DND-41 (cell line): ENCODE measurements around the gene CTRB1.

ENCODE experiments used
- ATAC-seq: fragments of 200-7000 bp; cut with Tn5 transposase; 3 replicates; pipeline ENCODE4 v1.9.1; 2021; ENCODE audit warnings: low read depth; ENCODE audit not compliant: insufficient read depth
- DNase-seq: peaks from one replicate; pipeline ENCODE4 v3.0.0-alpha.2; 2020
- H2AFZ ChIP-seq: 2 replicates; pipeline ENCODE4 v1.6.0; 2012; ENCODE audit warnings: low read depth, low read length
- H3K27ac ChIP-seq: 2 replicates; pipeline ENCODE4 v1.5.1; 2012; ENCODE audit warnings: low read length, inconsistent platforms
- H3K27me3 ChIP-seq: fragments of 200-600 bp; sonication (generic); 2 replicates; pipeline ENCODE4 v1.6.0; 2012; ENCODE audit warnings: low read length, mild to moderate bottlenecking, inconsistent platforms; ENCODE audit not compliant: insufficient read depth, poor library complexity
- H3K36me3 ChIP-seq: 2 replicates; pipeline ENCODE4 v1.5.1; 2012; ENCODE audit warnings: low read length, inconsistent platforms; ENCODE audit not compliant: insufficient read depth
- H3K4me1 ChIP-seq: 2 replicates; pipeline ENCODE4 v1.5.1; 2012; ENCODE audit warnings: mild to moderate bottlenecking, low read length; ENCODE audit not compliant: insufficient read depth
- H3K4me2 ChIP-seq: 2 replicates; pipeline ENCODE4 v1.6.0; 2012; ENCODE audit warnings: mild to moderate bottlenecking, moderate library complexity, low read length, inconsistent platforms; ENCODE audit not compliant: insufficient read depth
- H3K4me3 ChIP-seq, 2 experiments: fragments of 200-600 bp in 1 of 2; shearing (Covaris generic) in 1 of 2; 2 replicates each; pipeline ENCODE4 v1.5.1; 2012 to 2016; ENCODE audit warnings: inconsistent platforms in 2 of 2, low read length in 2 of 2, mild to moderate bottlenecking in 2 of 2, low read depth in 1 of 2, moderate library complexity in 1 of 2
- H3K79me2 ChIP-seq: 2 replicates; pipeline ENCODE4 v1.6.0; 2012; ENCODE audit warnings: low read length, inconsistent platforms; ENCODE audit not compliant: insufficient read depth
- H3K9ac ChIP-seq: 2 replicates; pipeline ENCODE4 v1.6.0; 2012; ENCODE audit warnings: low read depth, mild to moderate bottlenecking, inconsistent platforms, low read length, moderate library complexity
- H3K9me3 ChIP-seq: 2 replicates; pipeline ENCODE4 v1.5.1; 2012; ENCODE audit warnings: low read length, moderate library complexity, mild to moderate bottlenecking, inconsistent platforms; ENCODE audit not compliant: insufficient read depth, severe bottlenecking
- H4K20me1 ChIP-seq: 2 replicates; pipeline ENCODE4 v1.6.0; 2012; ENCODE audit warnings: low read length; ENCODE audit not compliant: insufficient read depth
- CTCF ChIP-seq: IDR thresholded peaks from 2 replicates; pipeline ENCODE4 v1.5.1; 2012; ENCODE audit warnings: borderline replicate concordance, low read length, moderate library complexity, mild to moderate bottlenecking; ENCODE audit not compliant: poor library complexity, severe bottlenecking; ENCODE audit errors: extremely low read depth
- EZH2 ChIP-seq: IDR thresholded peaks from 3 replicates; pipeline ENCODE4 v1.6.1; 2012; ENCODE audit warnings: borderline replicate concordance, low read depth, mild to moderate bottlenecking, moderate library complexity, low read length, inconsistent platforms; ENCODE audit not compliant: severe bottlenecking

Gene CTRB1

GRCh38 chr16:75206749-75207451 lies 11.9 kb upstream of the CTRB1 start, which contains the start of gene CTRB2:
Gene CTRB2, minus strand, starts transcription at chr16:75207161. Its CDS starts 20 bp downstream, at chr16:75207141.
- Histone ChIP-seq H2AFZ (no peak within 1 kb of the TSS), H3K4me3 (no peak within 1 kb of the TSS), H4K20me1 (no peaks in the 10 kb centered on the region), H3K9me3 (no peaks in the 10 kb centered on the region), H3K9ac (no peak within 1 kb of the TSS), H3K36me3 (no peaks in the 10 kb centered on the region), H3K4me1 (no peaks in the 10 kb centered on the region), H3K27ac (no peak within 1 kb of the TSS), H3K79me2 (no peaks in the 10 kb centered on the region), H3K27me3 (no peaks in the 10 kb centered on the region), H3K4me2 (no peak within 1 kb of the TSS)
- no peak for DNase-seq
- no peak for ATAC-seq
- TF ChIP-seq EZH2, result no peak
- no peak for TF ChIP-seq CTCF

- Histone ChIP-seq H3K4me1 (no peaks in the 10 kb centered on the region), H3K36me3 (no peaks in the 10 kb centered on the region), H2AFZ (no peak overlapping the region), H3K9ac (no peak overlapping the region), H3K27me3 (no peaks in the 10 kb centered on the region), H3K79me2 (no peaks in the 10 kb centered on the region), H3K4me3 (no peak overlapping the region), H3K4me2 (no peak overlapping the region), H3K9me3 (no peaks in the 10 kb centered on the region), H4K20me1 (no peaks in the 10 kb centered on the region), H3K27ac (no peak overlapping the region)
- DNase-seq (no peak), ATAC-seq (no peak)
- TF ChIP-seq CTCF (no peak), EZH2 (no peak)
Measured at GRCh38 chr16:75207831-75208230, 11.0 kb upstream of the CTRB1 start.

- H3K27ac ChIP-seq, result no peak overlapping the region
- H4K20me1 ChIP-seq, result no peaks in the 10 kb centered on the region
- no peaks in the 10 kb centered on the region for H3K79me2 ChIP-seq
- H2AFZ ChIP-seq, result no peak overlapping the region
- no peak overlapping the region for H3K4me2 ChIP-seq
- no peaks in the 10 kb centered on the region for H3K4me1 ChIP-seq
- DNase-seq, result no peak
- no peaks in the 10 kb centered on the region for H3K36me3 ChIP-seq
- H3K4me3 ChIP-seq, result no peak overlapping the region
- no peaks in the 10 kb centered on the region for H3K27me3 ChIP-seq
- TF ChIP-seq EZH2, result no peak
- TF ChIP-seq CTCF, result no peak
- no peak for ATAC-seq
- H3K9ac ChIP-seq, result no peak overlapping the region
- H3K9me3 ChIP-seq, result no peaks in the 10 kb centered on the region
Measured at GRCh38 chr16:75208242-75208825, 10.5 kb upstream of the CTRB1 start.
